Adrenal gland (tissue), 12 donors: Measurements from ENCODE around the gene SERPIND1. TPM values are rescaled to one million over a fixed set of nuclear protein-coding genes. Genes with fewer than 3 reads are reported as not detected.

Source experiments
- DNase-seq, 7 donors: peaks; one replicate each; pipeline ENCODE4 v3.0.0-alpha.2; 2019 to 2020
- H3K27ac ChIP-seq, 5 donors: fragments of 200-600 bp; sonication (generic) in 4 of 5; 1 replicate in 3 of 5; 2 replicates in 2 of 5; pipeline versions ENCODE4 v1.5.1 to v1.8.0; 2016 to 2020; ENCODE audit warnings: mild to moderate bottlenecking in 1 of 5
- H3K27me3 ChIP-seq: fragments of 200-600 bp; 2 replicates; pipeline ENCODE4 v1.8.0; 2021
- H3K36me3 ChIP-seq, 2 donors: fragments of 200-600 bp; replicated peaks in 1 of 2; 1 replicate in 1 of 2; 2 replicates in 1 of 2; pipeline versions ENCODE4 v1.5.1 to v1.8.0; 2018 to 2022
- H3K4me1 ChIP-seq, 2 donors: fragments of 200-600 bp; replicated peaks in 1 of 2; 1 replicate in 1 of 2; 2 replicates in 1 of 2; pipeline versions ENCODE4 v1.5.1 to v1.8.0; 2018 to 2021
- H3K4me3 ChIP-seq, 4 donors: fragments of 200-600 bp; sonication (generic) in 3 of 4; one replicate each; pipeline ENCODE4 v1.5.1; 2016 to 2018
- H3K9me3 ChIP-seq, 3 donors: fragments of 200-600 bp; sonication (generic) in 1 of 3; replicated peaks in 1 of 3; 1 replicate in 2 of 3; 2 replicates in 1 of 3; pipeline versions ENCODE4 v1.5.1 to v1.8.0; 2016 to 2021
- CTCF ChIP-seq, 6 experiments: fragments of 450-650 bp in 4 of 6; fragments of 200-600 bp in 2 of 6; sonication (generic) in 1 of 6; IDR thresholded peaks; 1 replicate in 5 of 6; 2 replicates in 1 of 6; pipeline versions ENCODE4 v1.5.1 to v1.8.0; 2016 to 2021; ENCODE audit warnings: antibody characterized with exemption in 6 of 6, mild to moderate bottlenecking in 2 of 6, moderate library complexity in 1 of 6
- POLR2A ChIP-seq, 2 donors: fragments of 450-650 bp; IDR thresholded peaks; one replicate each; pipeline ENCODE4 v1.6.1; 2017; ENCODE audit warnings: antibody characterized with exemption in 2 of 2, mild to moderate bottlenecking in 2 of 2, moderate library complexity in 1 of 2
- WGBS, 4 donors: extraction: QIAGEN DNeasy Blood & Tissue Kit in 2 of 4; methylation state at CpG; one replicate each; pipeline versions ENCODE4 v1.1.5 to v1.1.7; 2013 to 2017; 5-methylcytosine and 5-hydroxymethylcytosine counted together
- intact Hi-C, 2 donors: fragments of 100-400 bp; cut with DNase I; formaldehyde crosslinking; loops; one replicate each; pipeline versions ENCODE4 v1.14.1 to v1.15.0; 2022 to 2023
- polyA plus RNA-seq, 3 donors: library from polyadenylated mRNA; stranded (reverse); fragments of 200-250 nt in 2 of 3; fragments of 350-450 nt in 1 of 3; fragmentation: Illumina TruSeq in 1 of 3; extraction: RNeasy Lipid Tissue Mini Kit (QIAGEN cat#74804) in 1 of 3; gene quantifications; one replicate each; pipeline ENCODE4 v1.2.3, GENCODE V29; 2013 to 2014
- total RNA-seq, 9 donors: library from RNA; depleted of rRNA in 4 of 9; stranded (reverse); fragments of >200 nt in 4 of 9; fragments of 120-200 nt in 1 of 9; fragmentation: NEBNext Ultra II Directional in 1 of 9; extraction: Animal tissue kit (Norgen Biotek cat#: 25700) in 1 of 9; gene quantifications; one replicate each; pipeline versions ENCODE4 v1.1.0 to v1.2.4, GENCODE V29; 2013 to 2023
- donor health status: healthy with polysubstance abuse.
- donor health status: Bipolar disorder and iron deficiency.
- donor health status: DM: yes; HTN: yes; CAD: no.
- donor health status: DM: no; HTN: no; CAD: no.
- donor health status: DM: no; HTN: no; CAD: no.
- donor health status: DM: yes; HTN: yes; CAD: no.

SERPIND1 gene
- total and polyA plus RNA-seq, 12 donors: 0.10 to 1.0 (median 0.17) TPM; not detected in 2

- peaks cover 0 to 44% of the 10 kb centered on the region in 2 donors for H3K36me3 ChIP-seq
- no peaks in the 10 kb centered on the region for H3K27me3 ChIP-seq
- H3K4me3 ChIP-seq: no peak overlapping the region
- TF ChIP-seq CTCF (IDR thresholded peaks at IDR 0.05): no peak
- no peak for TF ChIP-seq POLR2A (IDR thresholded peaks at IDR 0.05)
- intact Hi-C loops: no loop called here
- WGBS, 4 donors: 94 to 97% (median 96%) methylated on average over 10 of the region's 10 CpGs
- no peaks in the 10 kb centered on the region for H3K9me3 ChIP-seq
- H3K27ac ChIP-seq: no peak overlapping the region
- peaks cover 0 to 10% of the 10 kb centered on the region in 2 donors for H3K4me1 ChIP-seq
- no peak for DNase-seq
These were observed 21.0 kb upstream of the SERPIND1 start for GRCh38 chr22:20752873-20753272.

- H3K4me1 ChIP-seq: no peaks in the 10 kb centered on the region
- peaks cover 0 to 37% of the 10 kb centered on the region in 2 donors for H3K36me3 ChIP-seq
- no peaks in the 10 kb centered on the region for H3K9me3 ChIP-seq
- no peak overlapping the region for H3K4me3 ChIP-seq
- intact Hi-C loops: no loop called here
- H3K27me3 ChIP-seq: no peaks in the 10 kb centered on the region
- TF ChIP-seq CTCF (IDR thresholded peaks at IDR 0.05) (no peak), POLR2A (IDR thresholded peaks at IDR 0.05) (no peak)
- no peak overlapping the region for H3K27ac ChIP-seq
- WGBS, 4 donors: 79 to 97% (median 95%) methylated on average over 3 of the region's 3 CpGs
- DNase-seq: no peak
These were observed 17.1 kb upstream of the SERPIND1 start for GRCh38 chr22:20756846-20757245.

- peaks cover 0 to 33% of the 10 kb centered on the region in 2 donors for H3K36me3 ChIP-seq
- no peak overlapping the region for H3K4me3 ChIP-seq
- no peak for DNase-seq
- intact Hi-C loops: no loop called here
- no peaks in the 10 kb centered on the region for H3K27me3 ChIP-seq
- H3K27ac ChIP-seq: no peak overlapping the region
- H3K9me3 ChIP-seq: no peaks in the 10 kb centered on the region
- TF ChIP-seq POLR2A (IDR thresholded peaks at IDR 0.05): no peak
- TF ChIP-seq CTCF (IDR thresholded peaks at IDR 0.05): no peak
- H3K4me1 ChIP-seq: no peaks in the 10 kb centered on the region
- whole genome bisulfite sequencing, 4 donors: 88 to 100% (median 96%) methylated on average over 2 of the region's 2 CpGs
These were observed 15.2 kb upstream of the SERPIND1 start for GRCh38 chr22:20758688-20759087.

- Histone ChIP-seq H3K27ac (no peak overlapping the region), H3K9me3 (no peaks in the 10 kb centered on the region), H3K36me3 (peaks cover 0 to 47% of the 10 kb centered on the region in 2 donors), H3K27me3 (no peaks in the 10 kb centered on the region), H3K4me1 (no peaks in the 10 kb centered on the region), H3K4me3 (no peak overlapping the region)
- DNase-seq: no peak
- intact Hi-C loops: no loop called here
- WGBS, 4 donors: 93 to 100% (median 97%) methylated on average over 2 of the region's 2 CpGs
- TF ChIP-seq CTCF (IDR thresholded peaks at IDR 0.05): no peak
- TF ChIP-seq POLR2A (IDR thresholded peaks at IDR 0.05): no peak
These were observed 13.8 kb upstream of the SERPIND1 start for GRCh38 chr22:20760084-20760483.
